Measurements from ENCODE around the gene MYG1. TPM values are rescaled to one million over a fixed set of nuclear protein-coding genes. Genes with fewer than 3 reads are reported as not detected.

Gene MYG1
- total and polyA plus RNA-seq, 2 of the 13 experiments (the other 11 are each of a cell fraction or from before 2014, with no cell fraction given) = 38.6 to 58.0 TPM

DNA sequence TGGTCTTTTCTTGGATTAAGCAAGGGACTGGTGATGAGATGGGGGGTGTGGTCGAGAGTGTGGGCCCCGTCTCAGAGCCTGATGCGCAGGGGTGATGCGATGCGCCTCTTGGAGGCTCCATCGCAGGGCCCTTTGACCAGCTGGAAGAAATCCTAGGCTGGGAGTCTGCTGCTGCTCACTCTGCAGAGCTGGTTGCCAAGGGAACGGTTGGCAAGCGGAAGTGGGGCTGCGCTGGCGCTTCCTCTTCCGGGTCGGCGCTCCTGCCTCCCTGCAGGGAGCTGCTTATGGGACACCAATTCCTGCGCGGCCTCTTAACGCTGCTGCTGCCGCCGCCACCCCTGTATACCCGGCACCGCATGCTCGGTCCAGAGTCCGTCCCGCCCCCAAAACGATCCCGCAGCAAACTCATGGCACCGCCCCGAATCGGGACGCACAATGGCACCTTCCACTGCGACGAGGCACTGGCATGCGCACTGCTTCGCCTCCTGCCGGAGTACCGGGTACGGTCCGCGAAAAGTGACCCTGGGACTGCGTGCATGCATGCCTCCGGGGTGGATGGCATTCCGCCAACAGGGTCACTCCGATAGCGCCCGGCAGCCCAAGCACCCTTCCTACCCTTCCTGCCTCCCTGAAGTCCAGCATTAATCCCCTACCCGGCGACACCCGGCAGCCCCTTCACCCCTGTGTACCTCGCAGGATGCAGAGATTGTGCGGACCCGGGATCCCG is at the start of gene MYG1 (continued):
- TF ChIP-seq ZC3H4 (CRISPR knock-in tag; IDR thresholded peaks at IDR 0.05; ENCODE audit: borderline replicate concordance) = no peak
- peak; percentile 91 for TF ChIP-seq HNF4A (CRISPR knock-in tag; IDR thresholded peaks at IDR 0.05)
- peak; percentile 74 for TF ChIP-seq RXRA (CRISPR knock-in tag; IDR thresholded peaks at IDR 0.05)
- TF ChIP-seq ZNF296 (CRISPR knock-in tag; conservative IDR thresholded peaks at IDR 0.05) = no peak
- no peak for TF ChIP-seq FIP1L1 (IDR thresholded peaks at IDR 0.05; ENCODE audit: borderline replicate concordance, insufficient read depth, low read depth, low read length)
- no peak for TF ChIP-seq FOXP1 (IDR thresholded peaks at IDR 0.05)
- no peak for TF ChIP-seq FOXP1 (CRISPR knock-in tag; IDR thresholded peaks at IDR 0.05)
- TF ChIP-seq MED13 (CRISPR knock-in tag; IDR thresholded peaks at IDR 0.05) = no peak; the same call in 1 of the 2 replicates
- peak; percentile 97 for TF ChIP-seq SMYD3 (CRISPR knock-in tag; IDR thresholded peaks at IDR 0.05)
- no peak for TF ChIP-seq ZKSCAN1 (IDR thresholded peaks at IDR 0.05; ENCODE audit: low read length)
- TF ChIP-seq REPIN1 (CRISPR knock-in tag; IDR thresholded peaks at IDR 0.05; ENCODE audit: borderline replicate concordance, low read depth) = peak; percentile 81; the same call in 1 of the 2 replicates
- TF ChIP-seq KDM5B (CRISPR knock-in tag; IDR thresholded peaks at IDR 0.05; ENCODE audit: borderline replicate concordance) = peak; percentile 97
- no peak for TF ChIP-seq KDM6A (CRISPR knock-in tag; IDR thresholded peaks at IDR 0.05; ENCODE audit: low read depth)
- TF ChIP-seq TOPORS (CRISPR knock-in tag; IDR thresholded peaks at IDR 0.05) = peak; percentile 82
- TF ChIP-seq ZNF496 (CRISPR knock-in tag; IDR thresholded peaks at IDR 0.05; ENCODE audit: insufficient replicate concordance) = no peak
- TF ChIP-seq, protein P1, sequence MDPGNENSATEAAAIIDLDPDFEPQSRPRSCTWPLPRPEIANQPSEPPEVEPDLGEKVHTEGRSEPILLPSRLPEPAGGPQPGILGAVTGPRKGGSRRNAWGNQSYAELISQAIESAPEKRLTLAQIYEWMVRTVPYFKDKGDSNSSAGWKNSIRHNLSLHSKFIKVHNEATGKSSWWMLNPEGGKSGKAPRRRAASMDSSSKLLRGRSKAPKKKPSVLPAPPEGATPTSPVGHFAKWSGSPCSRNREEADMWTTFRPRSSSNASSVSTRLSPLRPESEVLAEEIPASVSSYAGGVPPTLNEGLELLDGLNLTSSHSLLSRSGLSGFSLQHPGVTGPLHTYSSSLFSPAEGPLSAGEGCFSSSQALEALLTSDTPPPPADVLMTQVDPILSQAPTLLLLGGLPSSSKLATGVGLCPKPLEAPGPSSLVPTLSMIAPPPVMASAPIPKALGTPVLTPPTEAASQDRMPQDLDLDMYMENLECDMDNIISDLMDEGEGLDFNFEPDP (CRISPR knock-in tag; conservative IDR thresholded peaks at IDR 0.05) = no peak
- TF ChIP-seq, protein P2, sequence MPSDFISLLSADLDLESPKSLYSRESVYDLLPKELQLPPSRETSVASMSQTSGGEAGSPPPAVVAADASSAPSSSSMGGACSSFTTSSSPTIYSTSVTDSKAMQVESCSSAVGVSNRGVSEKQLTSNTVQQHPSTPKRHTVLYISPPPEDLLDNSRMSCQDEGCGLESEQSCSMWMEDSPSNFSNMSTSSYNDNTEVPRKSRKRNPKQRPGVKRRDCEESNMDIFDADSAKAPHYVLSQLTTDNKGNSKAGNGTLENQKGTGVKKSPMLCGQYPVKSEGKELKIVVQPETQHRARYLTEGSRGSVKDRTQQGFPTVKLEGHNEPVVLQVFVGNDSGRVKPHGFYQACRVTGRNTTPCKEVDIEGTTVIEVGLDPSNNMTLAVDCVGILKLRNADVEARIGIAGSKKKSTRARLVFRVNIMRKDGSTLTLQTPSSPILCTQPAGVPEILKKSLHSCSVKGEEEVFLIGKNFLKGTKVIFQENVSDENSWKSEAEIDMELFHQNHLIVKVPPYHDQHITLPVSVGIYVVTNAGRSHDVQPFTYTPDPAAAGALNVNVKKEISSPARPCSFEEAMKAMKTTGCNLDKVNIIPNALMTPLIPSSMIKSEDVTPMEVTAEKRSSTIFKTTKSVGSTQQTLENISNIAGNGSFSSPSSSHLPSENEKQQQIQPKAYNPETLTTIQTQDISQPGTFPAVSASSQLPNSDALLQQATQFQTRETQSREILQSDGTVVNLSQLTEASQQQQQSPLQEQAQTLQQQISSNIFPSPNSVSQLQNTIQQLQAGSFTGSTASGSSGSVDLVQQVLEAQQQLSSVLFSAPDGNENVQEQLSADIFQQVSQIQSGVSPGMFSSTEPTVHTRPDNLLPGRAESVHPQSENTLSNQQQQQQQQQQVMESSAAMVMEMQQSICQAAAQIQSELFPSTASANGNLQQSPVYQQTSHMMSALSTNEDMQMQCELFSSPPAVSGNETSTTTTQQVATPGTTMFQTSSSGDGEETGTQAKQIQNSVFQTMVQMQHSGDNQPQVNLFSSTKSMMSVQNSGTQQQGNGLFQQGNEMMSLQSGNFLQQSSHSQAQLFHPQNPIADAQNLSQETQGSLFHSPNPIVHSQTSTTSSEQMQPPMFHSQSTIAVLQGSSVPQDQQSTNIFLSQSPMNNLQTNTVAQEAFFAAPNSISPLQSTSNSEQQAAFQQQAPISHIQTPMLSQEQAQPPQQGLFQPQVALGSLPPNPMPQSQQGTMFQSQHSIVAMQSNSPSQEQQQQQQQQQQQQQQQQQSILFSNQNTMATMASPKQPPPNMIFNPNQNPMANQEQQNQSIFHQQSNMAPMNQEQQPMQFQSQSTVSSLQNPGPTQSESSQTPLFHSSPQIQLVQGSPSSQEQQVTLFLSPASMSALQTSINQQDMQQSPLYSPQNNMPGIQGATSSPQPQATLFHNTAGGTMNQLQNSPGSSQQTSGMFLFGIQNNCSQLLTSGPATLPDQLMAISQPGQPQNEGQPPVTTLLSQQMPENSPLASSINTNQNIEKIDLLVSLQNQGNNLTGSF (CRISPR knock-in tag; IDR thresholded peaks at IDR 0.05) = peak; percentile 76; the same call in 1 of the 2 replicates
- TF ChIP-seq, protein P3, sequence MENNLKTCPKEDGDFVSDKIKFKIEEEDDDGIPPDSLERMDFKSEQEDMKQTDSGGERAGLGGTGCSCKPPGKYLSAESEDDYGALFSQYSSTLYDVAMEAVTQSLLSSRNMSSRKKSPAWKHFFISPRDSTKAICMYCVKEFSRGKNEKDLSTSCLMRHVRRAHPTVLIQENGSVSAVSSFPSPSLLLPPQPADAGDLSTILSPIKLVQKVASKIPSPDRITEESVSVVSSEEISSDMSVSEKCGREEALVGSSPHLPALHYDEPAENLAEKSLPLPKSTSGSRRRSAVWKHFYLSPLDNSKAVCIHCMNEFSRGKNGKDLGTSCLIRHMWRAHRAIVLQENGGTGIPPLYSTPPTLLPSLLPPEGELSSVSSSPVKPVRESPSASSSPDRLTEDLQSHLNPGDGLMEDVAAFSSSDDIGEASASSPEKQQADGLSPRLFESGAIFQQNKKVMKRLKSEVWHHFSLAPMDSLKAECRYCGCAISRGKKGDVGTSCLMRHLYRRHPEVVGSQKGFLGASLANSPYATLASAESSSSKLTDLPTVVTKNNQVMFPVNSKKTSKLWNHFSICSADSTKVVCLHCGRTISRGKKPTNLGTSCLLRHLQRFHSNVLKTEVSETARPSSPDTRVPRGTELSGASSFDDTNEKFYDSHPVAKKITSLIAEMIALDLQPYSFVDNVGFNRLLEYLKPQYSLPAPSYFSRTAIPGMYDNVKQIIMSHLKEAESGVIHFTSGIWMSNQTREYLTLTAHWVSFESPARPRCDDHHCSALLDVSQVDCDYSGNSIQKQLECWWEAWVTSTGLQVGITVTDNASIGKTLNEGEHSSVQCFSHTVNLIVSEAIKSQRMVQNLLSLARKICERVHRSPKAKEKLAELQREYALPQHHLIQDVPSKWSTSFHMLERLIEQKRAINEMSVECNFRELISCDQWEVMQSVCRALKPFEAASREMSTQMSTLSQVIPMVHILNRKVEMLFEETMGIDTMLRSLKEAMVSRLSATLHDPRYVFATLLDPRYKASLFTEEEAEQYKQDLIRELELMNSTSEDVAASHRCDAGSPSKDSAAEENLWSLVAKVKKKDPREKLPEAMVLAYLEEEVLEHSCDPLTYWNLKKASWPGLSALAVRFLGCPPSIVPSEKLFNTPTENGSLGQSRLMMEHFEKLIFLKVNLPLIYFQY (CRISPR knock-in tag; IDR thresholded peaks at IDR 0.05; ENCODE audit: borderline replicate concordance) = no peak
- TF ChIP-seq, protein P4, sequence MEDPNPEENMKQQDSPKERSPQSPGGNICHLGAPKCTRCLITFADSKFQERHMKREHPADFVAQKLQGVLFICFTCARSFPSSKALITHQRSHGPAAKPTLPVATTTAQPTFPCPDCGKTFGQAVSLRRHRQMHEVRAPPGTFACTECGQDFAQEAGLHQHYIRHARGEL (CRISPR knock-in tag; IDR thresholded peaks at IDR 0.05) = peak; percentile 47; the same call in 1 of the 2 replicates
- TF ChIP-seq ZMYM2 (CRISPR knock-in tag; IDR thresholded peaks at IDR 0.05) = 0 out of 2 replicates have a peak, but pooled peaks have one; percentile 63

Data from HepG2 (cell line).